Ishikawa (cell line): ENCODE measurements around the gene RABL3.

Source experiments
- CEBPB ChIP-seq: IDR thresholded peaks from 2 replicates; pipeline ENCODE4 v1.6.1; 2012
- CREB1 ChIP-seq: IDR thresholded peaks from 2 replicates; pipeline ENCODE4 v1.6.1; 2012; ENCODE audit warnings: low read depth
- EGR1 ChIP-seq: IDR thresholded peaks from 2 replicates; pipeline ENCODE4 v1.6.1; 2012
- EP300 ChIP-seq: IDR thresholded peaks from 2 replicates; pipeline ENCODE4 v1.6.1; 2012; ENCODE audit warnings: borderline replicate concordance
- FOXM1 ChIP-seq: IDR thresholded peaks from 2 replicates; pipeline ENCODE4 v1.6.1; 2012; ENCODE audit warnings: low read depth, borderline replicate concordance
- MAX ChIP-seq: IDR thresholded peaks from 2 replicates; pipeline ENCODE4 v1.6.1; 2012
- NFIC ChIP-seq: IDR thresholded peaks from 2 replicates; pipeline ENCODE4 v1.6.1; 2012
- RAD21 ChIP-seq: IDR thresholded peaks from 2 replicates; pipeline ENCODE4 v1.6.1; 2012; ENCODE audit warnings: low read depth
- TAF1 ChIP-seq: IDR thresholded peaks from 2 replicates; pipeline ENCODE4 v1.6.1; 2012; ENCODE audit warnings: low read depth, mild to moderate bottlenecking
- TCF12 ChIP-seq: IDR thresholded peaks from 2 replicates; pipeline ENCODE4 v1.6.1; 2012; ENCODE audit warnings: low read depth
- TEAD4 ChIP-seq: IDR thresholded peaks from 2 replicates; pipeline ENCODE4 v1.6.1; 2012
- YY1 ChIP-seq: IDR thresholded peaks from 2 replicates; pipeline ENCODE4 v1.6.1; 2012; ENCODE audit warnings: low read depth
- ZBTB7A ChIP-seq: IDR thresholded peaks from 2 replicates; pipeline ENCODE4 v1.6.1; 2012; ENCODE audit warnings: low read depth
- TF ChIP-seq, protein P1 (sequence below): IDR thresholded peaks from 2 replicates; pipeline ENCODE4 v1.6.1; 2012
- TF ChIP-seq, protein P2 (sequence below): IDR thresholded peaks from 2 replicates; pipeline ENCODE4 v1.6.1; 2012; ENCODE audit warnings: low read depth, mild to moderate bottlenecking

Gene RABL3

DNA sequence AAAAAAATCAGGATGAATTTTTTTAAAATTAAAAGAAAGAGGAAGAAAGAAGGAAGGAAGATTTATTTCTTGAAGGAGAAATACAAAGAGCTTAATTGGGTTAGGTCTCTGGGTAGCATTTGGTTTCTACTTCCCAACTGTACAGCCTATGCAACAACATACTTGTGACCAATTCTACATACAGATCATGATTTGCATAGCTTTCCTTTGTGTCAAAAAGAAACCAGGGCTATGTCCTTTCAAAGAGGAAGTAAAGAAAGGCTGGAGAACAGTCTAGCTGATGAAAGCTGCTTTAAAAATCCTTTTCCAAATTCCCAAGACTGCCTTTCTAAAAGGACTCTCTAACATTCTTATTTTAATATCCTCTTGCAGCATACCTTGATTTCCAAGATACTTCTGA lies 54.2 kb downstream of the RABL3 start:
- TF ChIP-seq ZBTB7A = no peak
- no peak for TF ChIP-seq MAX
- TF ChIP-seq CREB1 = no peak
- TF ChIP-seq TAF1 = no peak
- no peak for TF ChIP-seq NFIC
- no peak for TF ChIP-seq YY1
- TF ChIP-seq, protein P1, sequence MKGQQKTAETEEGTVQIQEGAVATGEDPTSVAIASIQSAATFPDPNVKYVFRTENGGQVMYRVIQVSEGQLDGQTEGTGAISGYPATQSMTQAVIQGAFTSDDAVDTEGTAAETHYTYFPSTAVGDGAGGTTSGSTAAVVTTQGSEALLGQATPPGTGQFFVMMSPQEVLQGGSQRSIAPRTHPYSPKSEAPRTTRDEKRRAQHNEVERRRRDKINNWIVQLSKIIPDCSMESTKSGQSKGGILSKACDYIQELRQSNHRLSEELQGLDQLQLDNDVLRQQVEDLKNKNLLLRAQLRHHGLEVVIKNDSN = no peak
- TF ChIP-seq, protein P2, sequence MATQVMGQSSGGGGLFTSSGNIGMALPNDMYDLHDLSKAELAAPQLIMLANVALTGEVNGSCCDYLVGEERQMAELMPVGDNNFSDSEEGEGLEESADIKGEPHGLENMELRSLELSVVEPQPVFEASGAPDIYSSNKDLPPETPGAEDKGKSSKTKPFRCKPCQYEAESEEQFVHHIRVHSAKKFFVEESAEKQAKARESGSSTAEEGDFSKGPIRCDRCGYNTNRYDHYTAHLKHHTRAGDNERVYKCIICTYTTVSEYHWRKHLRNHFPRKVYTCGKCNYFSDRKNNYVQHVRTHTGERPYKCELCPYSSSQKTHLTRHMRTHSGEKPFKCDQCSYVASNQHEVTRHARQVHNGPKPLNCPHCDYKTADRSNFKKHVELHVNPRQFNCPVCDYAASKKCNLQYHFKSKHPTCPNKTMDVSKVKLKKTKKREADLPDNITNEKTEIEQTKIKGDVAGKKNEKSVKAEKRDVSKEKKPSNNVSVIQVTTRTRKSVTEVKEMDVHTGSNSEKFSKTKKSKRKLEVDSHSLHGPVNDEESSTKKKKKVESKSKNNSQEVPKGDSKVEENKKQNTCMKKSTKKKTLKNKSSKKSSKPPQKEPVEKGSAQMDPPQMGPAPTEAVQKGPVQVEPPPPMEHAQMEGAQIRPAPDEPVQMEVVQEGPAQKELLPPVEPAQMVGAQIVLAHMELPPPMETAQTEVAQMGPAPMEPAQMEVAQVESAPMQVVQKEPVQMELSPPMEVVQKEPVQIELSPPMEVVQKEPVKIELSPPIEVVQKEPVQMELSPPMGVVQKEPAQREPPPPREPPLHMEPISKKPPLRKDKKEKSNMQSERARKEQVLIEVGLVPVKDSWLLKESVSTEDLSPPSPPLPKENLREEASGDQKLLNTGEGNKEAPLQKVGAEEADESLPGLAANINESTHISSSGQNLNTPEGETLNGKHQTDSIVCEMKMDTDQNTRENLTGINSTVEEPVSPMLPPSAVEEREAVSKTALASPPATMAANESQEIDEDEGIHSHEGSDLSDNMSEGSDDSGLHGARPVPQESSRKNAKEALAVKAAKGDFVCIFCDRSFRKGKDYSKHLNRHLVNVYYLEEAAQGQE = no peak
- no peak for TF ChIP-seq CEBPB
- no peak for TF ChIP-seq EGR1
- no peak for TF ChIP-seq TEAD4
- no peak for TF ChIP-seq FOXM1
- no peak for TF ChIP-seq TCF12
- TF ChIP-seq RAD21 = no peak
- no peak for TF ChIP-seq EP300

DNA sequence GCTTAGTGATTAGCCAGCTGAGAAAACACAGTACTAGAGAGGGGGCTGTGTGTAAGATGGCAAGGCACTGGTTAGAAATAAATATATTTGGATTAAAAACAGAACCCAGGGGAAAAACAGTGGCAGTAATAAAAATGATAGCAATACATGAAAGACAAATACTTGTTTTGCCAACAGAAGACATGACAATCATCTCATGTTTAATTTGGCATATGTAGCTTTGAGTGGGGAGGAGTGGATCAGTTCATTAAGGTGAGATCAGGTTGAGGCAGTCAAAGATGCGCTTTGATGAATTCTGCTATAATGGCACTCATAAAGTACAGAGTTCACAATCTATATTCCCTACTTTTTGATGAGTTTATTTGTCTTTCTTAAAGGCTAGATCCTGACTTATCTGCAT lies 56.9 kb downstream of the RABL3 start:
- TF ChIP-seq, protein P1 = no peak
- TF ChIP-seq RAD21 (no peak), NFIC (no peak), MAX (no peak), ZBTB7A (no peak), CEBPB (no peak), EGR1 (no peak), TCF12 (no peak), EP300 (no peak), YY1 (no peak), CREB1 (no peak), TEAD4 (no peak), FOXM1 (no peak), TAF1 (no peak)
- TF ChIP-seq, protein P2 = no peak

DNA sequence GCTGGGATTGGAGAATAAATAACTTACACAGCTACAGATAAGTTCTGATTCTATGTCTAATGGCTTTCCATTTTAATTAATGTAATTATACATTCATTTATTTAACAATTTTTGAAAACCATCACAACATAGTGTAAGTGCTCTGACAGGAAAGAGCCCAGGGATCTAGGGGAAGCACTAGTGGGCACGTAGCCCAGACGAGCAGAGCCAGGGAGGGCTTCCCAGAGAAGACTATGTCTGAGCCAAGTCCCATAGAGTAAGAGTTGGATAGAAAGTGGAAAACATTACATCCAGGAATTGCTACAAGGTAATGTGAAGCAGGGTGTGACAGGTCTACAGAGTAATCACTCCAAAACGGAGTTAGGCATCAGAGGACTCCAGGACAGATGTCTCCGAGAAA lies 57.4 kb downstream of the RABL3 start:
- TF ChIP-seq TAF1 = no peak
- no peak for TF ChIP-seq RAD21
- TF ChIP-seq, protein P1 = no peak
- TF ChIP-seq TCF12 = no peak
- no peak for TF ChIP-seq YY1
- TF ChIP-seq, protein P2 = no peak
- TF ChIP-seq CREB1 = no peak
- no peak for TF ChIP-seq CEBPB
- TF ChIP-seq MAX = no peak
- no peak for TF ChIP-seq TEAD4
- TF ChIP-seq EGR1 = no peak
- no peak for TF ChIP-seq FOXM1
- TF ChIP-seq EP300 = no peak
- no peak for TF ChIP-seq ZBTB7A
- TF ChIP-seq NFIC = no peak
